ENCODE results near the gene RIPK3.

- TF ChIP-seq CTCF (IDR thresholded peaks at IDR 0.05) (no peak), POLR2A (IDR thresholded peaks at IDR 0.05) (no peak)
Observed at GRCh38 chr14:24347134-24347533, 7.3 kb upstream of the RIPK3 start.
